ENCODE measurements around the gene GLIS2.

- no peak for TF ChIP-seq CTCF (conservative IDR thresholded peaks at IDR 0.05)
- TF ChIP-seq ZFX (IDR thresholded peaks at IDR 0.05): no peak
Measured at GRCh38 chr16:4273858-4274311, 42.0 kb upstream of the GLIS2 start.

Measured in C4-2B (cell line).